Stimulated activated CD4-positive, alpha-beta T cell treated with anti-CD3 and anti-CD28 coated beads, Interleukin-1b, Interleukin-23, amount 100 ng/mL, for 24 hours (primary cell): ENCODE data around the gene ZNF532.

ENCODE experiments used
- DNase-seq, 4 experiments: peaks; one replicate each; pipeline ENCODE4 v3.0.0-alpha.2; 2020; ENCODE audit warnings: low read depth in 4 of 4, low spot score in 1 of 4

Gene ZNF532

GRCh38 chr18:59035591-59035990 is 170.9 kb downstream of the ZNF532 start:
- DNase-seq = no peak
